H1 (cell line): ENCODE measurements around the gene PHACTR1. TPM values are rescaled to one million over a fixed set of nuclear protein-coding genes. Genes with fewer than 3 reads are reported as not detected.

Source experiments
- BACH1 ChIP-seq: IDR thresholded peaks from 2 replicates; pipeline ENCODE4 v1.6.1; 2012; ENCODE audit warnings: low read length, improper control_type of control experiment
- CHD7 ChIP-seq: fragments of 300-600 bp; sonication (generic); IDR thresholded peaks from 2 replicates; pipeline ENCODE4 v1.7.1; 2012; ENCODE audit warnings: low read length, moderate library complexity, mild to moderate bottlenecking, inconsistent platforms; ENCODE audit not compliant: insufficient replicate concordance
- E2F6 ChIP-seq: IDR thresholded peaks from 2 replicates; pipeline ENCODE4 v1.6.1; 2012; ENCODE audit warnings: inconsistent platforms
- MAFK ChIP-seq: IDR thresholded peaks from 2 replicates; pipeline ENCODE4 v1.6.1; 2012; ENCODE audit warnings: low read depth, mild to moderate bottlenecking, improper control_type of control experiment, low read length
- MAX ChIP-seq: IDR thresholded peaks from 2 replicates; pipeline ENCODE4 v1.6.1; 2012; ENCODE audit warnings: inconsistent platforms
- NANOG ChIP-seq: IDR thresholded peaks from 2 replicates; pipeline ENCODE4 v1.6.1; 2011; ENCODE audit warnings: low read length, low read depth, mild to moderate bottlenecking, inconsistent platforms; ENCODE audit not compliant: insufficient read depth, poor library complexity, severe bottlenecking
- POU5F1 ChIP-seq: IDR thresholded peaks from 2 replicates; pipeline ENCODE4 v1.6.1; 2011; ENCODE audit warnings: low read depth, mild to moderate bottlenecking, low read length, moderate library complexity
- RAD21 ChIP-seq, 2 experiments: IDR thresholded peaks in 1 of 2; conservative IDR thresholded peaks in 1 of 2; 2 replicates each; pipeline ENCODE4 v1.6.1; 2011; ENCODE audit warnings: low read depth in 2 of 2, low read length in 2 of 2, improper control_type of control experiment in 1 of 2, inconsistent platforms in 1 of 2, mild to moderate bottlenecking in 1 of 2, moderate library complexity in 1 of 2
- SIX5 ChIP-seq: IDR thresholded peaks from 2 replicates; pipeline ENCODE4 v1.6.1; 2011; ENCODE audit warnings: mild to moderate bottlenecking, low read depth, low read length
- TCF12 ChIP-seq: IDR thresholded peaks from 2 replicates; pipeline ENCODE4 v1.6.1; 2011; ENCODE audit warnings: low read depth, mild to moderate bottlenecking, low read length
- YY1 ChIP-seq: IDR thresholded peaks from 2 replicates; pipeline ENCODE4 v1.6.1; 2011; ENCODE audit warnings: low read depth, mild to moderate bottlenecking, low read length
- polyA plus RNA-seq, 7 experiments: library from polyadenylated mRNA; depleted of rRNA in 3 of 7; stranded (reverse) in 5 of 7; unstranded in 2 of 7; fragments of >200 nt in 5 of 7; fragments of 200-250 nt in 2 of 7; gene quantifications; 1 replicate in 5 of 7; 2 replicates in 1 of 7; 4 replicates in 1 of 7; pipeline versions ENCODE4 v1.2.1 to v1.2.3, GENCODE V29; 2011 to 2013; ENCODE audit warnings: missing spikeins in 2 of 7, mixed read lengths in 2 of 7
- total RNA-seq: library from RNA; stranded (reverse); fragmentation: NEBNext Ultra II Directional; extraction: Animal tissue kit (Norgen Biotek cat#: 25700); gene quantifications from 2 replicates; pipeline ENCODE4 v1.2.1, GENCODE V29; 2021

Gene PHACTR1
- total and polyA plus RNA-seq, 2 of the 8 experiments (the other 6 are each of a cell fraction or from before 2014, with no cell fraction given): 3.9 to 17.1 TPM

GRCh38 chr6:12992770-12993169, 276.2 kb downstream of the PHACTR1 start (continued):
- TF ChIP-seq MAX (peak; percentile 73), SIX5 (no peak), POU5F1 (peak; percentile 56; the same call in 1 of the 2 replicates), TCF12 (peak; percentile 74; the same call in 1 of the 2 replicates), CHD7 (no peak), RAD21 (IDR thresholded peaks at IDR 0.05 in 1 of 2, conservative IDR thresholded peaks at IDR 0.05 in 1 of 2; ENCODE audit: low read depth in 2 of 2, low read length in 2 of 2) (no peak), MAFK (no peak), YY1 (peak; percentile 96), E2F6 (no peak), NANOG (no peak), BACH1 (no peak)
